ENCODE data around the gene COL4A1.

- TF ChIP-seq CTCF (IDR thresholded peaks at IDR 0.05; ENCODE audit: low read length) (no peak), EZH2 (optimal IDR thresholded peaks at IDR 0.05; ENCODE audit: low read depth, low read length) (no peak), EZH2phosphoT487 (IDR thresholded peaks at IDR 0.05; ENCODE audit: low read length) (no peak)
Observed at GRCh38 chr13:110127986-110128511, 178.9 kb downstream of the COL4A1 start.

All from MM.1S (cell line).